DMS114 treated with DMSO at 0.1 percent for 48 hours (cell line): ENCODE data around the gene EIF1.
"Not testable (repeated sequence)": the region's sequence is repeated elsewhere in the genome, so short reads cannot be mapped to it uniquely, and the experiment has no call there.

Experiments used
- DNase-seq: peaks from one replicate; lab custom pipeline; 2025; ENCODE audit not compliant: unreplicated experiment; lab: John Stamatoyannopoulos, UW

Gene EIF1

GRCh38 chr17:41688641-41689496 is at the start of gene EIF1:
Gene EIF1 (plus strand): TSS chr17:41688885. CDS start chr17:41689039, 154 bp downstream.
- peak; percentile 96 for DNase-seq

GRCh38 chr17:41638941-41639340 is 49.7 kb upstream of the EIF1 start:
- DNase-seq, result no peak

GRCh38 chr17:41639492-41640473 is 48.9 kb upstream of the EIF1 start:
- no peak for DNase-seq

- DNase-seq, result not testable (repeated sequence)
These were observed 48.1 kb upstream of the EIF1 start for GRCh38 chr17:41640596-41640995.

GRCh38 chr17:41642252-41643156 is 46.2 kb upstream of the EIF1 start:
- no peak for DNase-seq

GRCh38 chr17:41647038-41647813 is 41.5 kb upstream of the EIF1 start:
- no peak for DNase-seq

- DNase-seq, result peak; percentile 49
These were observed 40.7 kb upstream of the EIF1 start for GRCh38 chr17:41647940-41648410.

- peak; percentile 58 for DNase-seq
These were observed 40.1 kb upstream of the EIF1 start for GRCh38 chr17:41648411-41649195.

GRCh38 chr17:41649923-41650519 is 38.7 kb upstream of the EIF1 start:
- DNase-seq, result no peak

- DNase-seq, result no peak
These were observed 37.7 kb upstream of the EIF1 start for GRCh38 chr17:41650794-41651624.

GRCh38 chr17:41651625-41652460 is 36.8 kb upstream of the EIF1 start:
- no peak for DNase-seq

- DNase-seq, result no peak
These were observed 36.2 kb upstream of the EIF1 start for GRCh38 chr17:41652461-41652970.

- DNase-seq, result no peak
These were observed 35.3 kb upstream of the EIF1 start for GRCh38 chr17:41653421-41653820.

- DNase-seq, result no peak
These were observed 34.6 kb upstream of the EIF1 start for GRCh38 chr17:41653892-41654677.

GRCh38 chr17:41654678-41655607 is 33.7 kb upstream of the EIF1 start:
- no peak for DNase-seq
